ENCODE data around the gene GRIP2.

The GRIP2 gene

GRCh38 chr3:14448756-14449727 lies 91.1 kb downstream of the GRIP2 start:
- no peak for DNase-seq

GRCh38 chr3:14448063-14448462 lies 92.1 kb downstream of the GRIP2 start:
- no peak for DNase-seq

GRCh38 chr3:14446988-14447570 lies 93.1 kb downstream of the GRIP2 start:
- DNase-seq: no peak

- no peak for DNase-seq
Observed at GRCh38 chr3:14445773-14446172, 94.4 kb downstream of the GRIP2 start.

- no peak for DNase-seq
Observed at GRCh38 chr3:14444380-14444779, 95.8 kb downstream of the GRIP2 start.

GRCh38 chr3:14441920-14442300 lies 98.2 kb downstream of the GRIP2 start:
- no peak for DNase-seq

- DNase-seq: no peak
Observed at GRCh38 chr3:14441240-14441919, 98.8 kb downstream of the GRIP2 start.

GRCh38 chr3:14440531-14441239 lies 99.5 kb downstream of the GRIP2 start:
- DNase-seq: no peak

- DNase-seq: no peak
Observed at GRCh38 chr3:14440168-14440518, 100.0 kb downstream of the GRIP2 start.

GRCh38 chr3:14439501-14440167 lies 100.5 kb downstream of the GRIP2 start:
- no peak for DNase-seq
